Fibroblast of villous mesenchyme (primary cell): ENCODE results near the gene RPS23. TPM values are rescaled to one million over a fixed set of nuclear protein-coding genes. Genes with fewer than 3 reads are reported as not detected.

Experiments used
- DNase-seq: peaks from one replicate; pipeline ENCODE4 v3.0.0-alpha.2; 2010; ENCODE audit warnings: low read depth
- H3K4me3 ChIP-seq: 2 replicates; pipeline ENCODE4 v1.5.1; 2011; ENCODE audit warnings: low read depth, mild to moderate bottlenecking, low read length
- CTCF ChIP-seq: IDR thresholded peaks from 2 replicates; pipeline ENCODE4 v1.5.1; 2012; ENCODE audit warnings: low read depth, mild to moderate bottlenecking, low read length; ENCODE audit not compliant: insufficient read depth
- total RNA-seq: library from RNA; depleted of rRNA; stranded (reverse); fragments of >200 nt; gene quantifications from 2 replicates; pipeline ENCODE4 v1.2.3, GENCODE V29; 2012

Gene RPS23
- total RNA-seq, 1 donor = 2,371 TPM

GRCh38 chr5:82307451-82307850 is 29.3 kb upstream of the RPS23 start:
- no peak for TF ChIP-seq CTCF
- H3K4me3 ChIP-seq = no peak overlapping the region
- DNase-seq = peak; percentile 27

GRCh38 chr5:82306151-82306550 is 28.0 kb upstream of the RPS23 start:
- no peak for DNase-seq
- TF ChIP-seq CTCF = no peak
- H3K4me3 ChIP-seq = no peak overlapping the region

- DNase-seq = no peak
- no peak for TF ChIP-seq CTCF
- H3K4me3 ChIP-seq = no peak overlapping the region
These were observed 23.0 kb upstream of the RPS23 start for GRCh38 chr5:82301190-82301589.

- H3K4me3 ChIP-seq = no peak overlapping the region
- no peak for TF ChIP-seq CTCF
- no peak for DNase-seq
These were observed 20.5 kb upstream of the RPS23 start for GRCh38 chr5:82298668-82299067.

- TF ChIP-seq CTCF = no peak
- DNase-seq = no peak
- H3K4me3 ChIP-seq = no peak overlapping the region
These were observed 19.6 kb upstream of the RPS23 start for GRCh38 chr5:82297711-82298110.

- no peak for TF ChIP-seq CTCF
- DNase-seq = no peak
- H3K4me3 ChIP-seq = no peak overlapping the region
These were observed 18.8 kb upstream of the RPS23 start for GRCh38 chr5:82296929-82297328.

- DNase-seq = no peak
- no peak for TF ChIP-seq CTCF
- H3K4me3 ChIP-seq = no peak overlapping the region
These were observed 17.9 kb upstream of the RPS23 start for GRCh38 chr5:82295959-82296531.
